Ramos (cell line): ENCODE results near the gene RPS2.

Source experiments
- in situ Hi-C: fragments of 300-500 bp; cut with MboI; formaldehyde crosslinking; loops from one replicate; pipeline ENCODE4 v1.14.3; 2022; ENCODE audit warnings: low sequenced_read_pairs; ENCODE audit not compliant: unreplicated experiment

RPS2 gene

DNA sequence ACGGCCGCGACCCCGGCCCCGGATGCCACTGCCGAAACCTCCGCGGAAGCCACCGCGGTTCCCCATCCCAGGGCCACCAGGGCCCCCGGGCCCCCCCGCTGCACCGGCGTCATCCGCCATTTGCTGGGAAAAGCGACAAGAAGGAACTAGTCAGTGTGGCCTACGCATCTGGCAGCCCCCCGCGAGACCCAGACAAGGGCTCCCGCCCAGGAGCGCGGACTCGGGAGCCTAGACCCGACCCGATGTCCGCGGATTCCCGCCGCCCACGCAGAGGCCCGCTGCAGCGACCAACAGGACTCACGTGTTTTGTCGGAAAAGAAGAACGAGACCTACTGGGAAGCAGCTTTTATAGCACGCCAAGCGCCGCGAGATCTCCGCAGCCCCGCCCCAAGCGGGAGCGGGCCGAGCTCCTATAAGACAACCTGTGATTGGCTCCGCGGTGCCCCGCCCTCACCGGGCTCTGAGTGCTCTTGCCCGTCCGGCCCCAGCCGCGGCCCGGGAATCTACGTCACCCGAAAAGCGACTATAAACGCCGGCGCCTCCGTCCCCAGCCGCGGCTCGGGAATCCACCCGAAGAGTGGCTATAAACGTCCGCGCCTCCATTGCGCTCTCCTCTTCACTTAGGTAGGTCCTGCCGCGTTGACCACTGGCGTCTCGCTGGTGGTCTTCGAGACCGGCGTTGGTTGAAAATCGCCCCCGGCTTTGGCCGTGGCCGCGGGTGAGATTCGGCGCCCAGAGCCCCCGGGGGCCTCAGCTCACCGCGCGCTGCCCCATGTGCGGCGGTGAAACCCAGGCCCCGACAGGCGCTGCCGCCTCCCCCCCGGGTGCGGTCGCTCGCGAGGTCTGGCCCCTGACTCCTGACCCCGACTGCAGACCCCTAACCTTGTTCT lies at the start of gene RPS2:
RPS2 (minus strand) TSS at position 321 of the 890 bp plus-strand sequence; CDS start at position 120, 201 bp downstream.
- in situ Hi-C loops: no loop called here

DNA sequence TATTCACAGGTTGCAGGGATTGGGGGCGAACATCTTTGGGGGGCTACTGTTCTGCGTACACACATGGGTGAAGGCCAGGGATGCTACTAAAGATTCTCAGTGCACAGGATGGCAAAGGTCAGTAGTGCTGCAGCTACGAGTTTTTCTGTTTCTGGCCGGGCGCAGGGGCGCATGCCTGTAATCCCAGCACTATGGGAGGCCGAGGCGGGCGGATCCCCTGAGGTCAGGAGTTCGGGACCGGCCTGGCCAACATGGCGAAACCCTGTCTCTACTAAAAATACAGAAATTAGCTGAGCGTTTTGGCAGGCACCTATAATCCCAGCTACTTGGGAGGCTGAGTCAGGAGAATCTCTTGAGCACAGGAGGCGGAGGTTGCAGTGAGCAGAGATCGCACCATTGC lies 48.9 kb upstream of the RPS2 start:
- in situ Hi-C loops: loop anchor here (25.0 kb wide), 1 partner anchor 499 kb away; the partner anchor contains the start of genes AMDHD2 and ATP6V0C

DNA sequence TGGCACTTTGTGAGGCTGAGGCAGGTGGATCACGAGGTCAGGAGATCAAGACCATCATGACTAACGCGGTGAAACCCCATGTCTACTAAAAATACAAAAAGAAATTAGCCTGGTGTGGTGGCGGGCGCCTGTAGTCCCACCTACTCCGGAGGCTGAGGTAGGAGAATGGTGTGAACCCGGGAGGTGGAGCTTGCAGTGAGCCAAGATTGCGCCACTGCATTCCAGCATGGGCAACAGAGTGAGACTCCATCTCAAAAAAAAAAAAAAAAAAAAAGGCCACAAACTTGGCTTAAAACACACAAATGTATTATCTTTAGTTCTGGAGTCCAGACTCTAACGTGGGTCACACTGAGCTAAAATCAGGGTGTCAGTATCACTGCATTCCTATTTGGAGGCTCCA lies 47.1 kb upstream of the RPS2 start:
- in situ Hi-C loops: loop anchor here (25.0 kb wide), 1 partner anchor 501 kb away; the partner anchor contains the start of genes AMDHD2 and ATP6V0C

DNA sequence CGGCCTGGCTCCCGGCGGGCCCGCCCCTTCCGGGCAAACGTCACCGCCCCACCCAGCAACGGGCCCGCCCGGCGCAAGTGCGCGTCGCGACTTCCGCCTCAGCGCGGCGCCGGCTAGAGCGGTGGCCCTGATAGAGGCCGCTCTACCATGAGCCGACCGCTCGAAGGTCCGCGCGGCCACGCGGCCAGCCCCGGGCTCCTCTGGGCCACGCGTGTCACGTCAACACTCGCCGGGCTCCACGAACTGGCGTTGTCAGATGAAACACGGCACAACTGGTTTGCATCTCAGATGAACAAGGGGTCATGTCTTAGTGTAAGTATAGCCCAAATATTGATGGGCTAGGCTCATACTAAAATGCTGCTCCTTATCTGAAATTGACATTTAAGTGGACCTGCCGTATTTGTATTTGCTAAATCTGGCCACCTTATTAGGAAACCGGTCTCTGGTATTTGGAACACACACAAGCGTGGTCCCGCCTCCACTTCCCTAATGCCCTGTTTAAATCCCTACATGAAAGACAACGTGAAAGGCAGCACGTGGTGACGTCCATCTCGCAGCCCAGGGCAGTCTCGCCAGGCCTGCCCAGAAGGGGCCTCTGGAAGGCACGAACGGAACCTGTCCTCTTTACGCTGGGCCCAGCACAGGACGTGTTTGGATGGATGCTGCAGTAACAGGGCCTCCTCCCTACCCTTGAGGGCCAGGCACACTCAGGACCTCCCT lies 45.3 kb upstream of the RPS2 start, which contains the start of gene ZNF598:
ZNF598 (minus strand) TSS at position 31 of the 720 bp plus-strand sequence.
- in situ Hi-C loops: loop anchor here (25.0 kb wide), 1 partner anchor 502 kb away; the partner anchor contains the start of genes AMDHD2 and ATP6V0C

DNA sequence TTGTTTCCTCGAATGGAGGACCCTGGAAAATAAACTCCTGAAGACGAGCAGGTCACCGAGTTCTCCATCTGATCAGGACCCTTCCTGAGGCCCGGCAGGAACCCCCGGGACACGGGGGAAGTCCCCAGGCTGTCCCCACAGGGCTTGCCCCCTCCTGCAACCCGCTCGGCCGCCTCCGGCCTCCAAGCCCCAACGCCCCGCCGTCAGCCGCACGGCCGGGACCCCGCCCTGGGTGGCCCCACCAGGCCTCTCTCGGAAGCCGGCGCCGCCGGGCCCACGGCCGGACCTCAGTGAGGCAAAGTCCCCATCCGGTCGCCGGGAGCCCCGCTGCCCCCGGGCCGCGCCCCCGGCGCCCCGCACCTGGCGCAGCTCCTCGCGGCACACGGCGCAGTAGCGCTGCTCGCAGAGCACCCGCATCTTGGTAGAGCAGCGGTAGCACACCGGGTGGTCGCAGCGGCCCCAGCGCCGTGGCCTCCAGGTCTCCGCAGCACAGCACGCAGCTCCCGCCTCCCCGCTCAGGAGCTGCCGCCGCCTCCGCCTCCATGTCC lies 44.6 kb upstream of the RPS2 start:
- in situ Hi-C loops: loop anchor here (25.0 kb wide), 1 partner anchor 503 kb away; the partner anchor contains the start of genes AMDHD2 and ATP6V0C

DNA sequence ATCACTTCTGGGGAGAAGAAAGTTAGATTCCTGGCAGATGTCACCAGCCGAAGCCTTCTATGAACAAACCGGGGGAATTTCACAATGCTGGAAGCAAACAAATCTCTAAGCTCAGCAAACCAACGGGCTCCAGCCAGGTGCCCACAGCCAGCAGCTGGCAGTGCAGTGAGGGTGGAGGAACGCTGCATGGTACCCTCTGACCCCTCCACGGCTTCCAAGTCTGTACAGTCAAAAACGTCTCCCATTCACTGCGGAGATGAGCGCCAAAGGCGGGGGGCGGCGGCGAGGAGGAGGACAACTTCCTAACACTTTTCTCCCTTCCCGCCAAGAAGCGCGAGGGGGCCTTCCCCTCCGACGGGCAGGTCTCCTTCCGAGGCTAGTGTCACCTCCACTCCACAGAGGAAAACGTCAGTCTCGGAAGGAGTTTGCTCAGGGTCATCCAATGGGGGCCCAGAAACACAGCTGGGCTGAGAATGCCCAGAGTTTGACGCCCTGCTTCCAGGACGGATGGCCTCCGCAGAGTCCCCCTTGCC lies 44.1 kb upstream of the RPS2 start:
- in situ Hi-C loops: loop anchor here (25.0 kb wide), 1 partner anchor 504 kb away; the partner anchor contains the start of genes AMDHD2 and ATP6V0C

DNA sequence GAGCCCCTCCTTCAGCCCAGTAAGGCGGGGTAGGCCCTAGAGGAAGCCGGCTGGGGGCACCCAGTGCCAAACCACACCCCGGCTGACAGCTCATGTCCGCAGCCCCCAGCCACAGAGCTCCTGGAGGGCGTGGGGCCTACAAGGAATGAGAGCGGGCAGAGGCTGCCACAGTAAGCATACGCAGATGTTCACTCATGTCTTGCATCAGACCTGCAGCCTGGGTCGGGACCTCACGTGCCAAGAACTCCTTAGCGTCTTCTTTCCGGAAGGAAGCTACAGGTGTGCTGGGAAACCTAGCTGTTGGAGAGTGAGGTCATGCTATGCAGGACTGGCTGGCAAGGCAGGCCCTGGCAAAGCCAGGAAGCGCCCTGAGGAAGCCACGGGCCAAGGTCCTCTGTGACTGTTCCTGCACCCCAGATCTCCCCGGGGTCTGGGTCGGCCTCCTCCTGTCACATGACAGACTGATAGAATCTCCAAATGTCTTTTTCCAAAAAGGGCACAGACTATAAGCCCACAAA lies 43.4 kb upstream of the RPS2 start:
- in situ Hi-C loops: loop anchor here (25.0 kb wide), 1 partner anchor 504 kb away; the partner anchor contains the start of genes AMDHD2 and ATP6V0C

DNA sequence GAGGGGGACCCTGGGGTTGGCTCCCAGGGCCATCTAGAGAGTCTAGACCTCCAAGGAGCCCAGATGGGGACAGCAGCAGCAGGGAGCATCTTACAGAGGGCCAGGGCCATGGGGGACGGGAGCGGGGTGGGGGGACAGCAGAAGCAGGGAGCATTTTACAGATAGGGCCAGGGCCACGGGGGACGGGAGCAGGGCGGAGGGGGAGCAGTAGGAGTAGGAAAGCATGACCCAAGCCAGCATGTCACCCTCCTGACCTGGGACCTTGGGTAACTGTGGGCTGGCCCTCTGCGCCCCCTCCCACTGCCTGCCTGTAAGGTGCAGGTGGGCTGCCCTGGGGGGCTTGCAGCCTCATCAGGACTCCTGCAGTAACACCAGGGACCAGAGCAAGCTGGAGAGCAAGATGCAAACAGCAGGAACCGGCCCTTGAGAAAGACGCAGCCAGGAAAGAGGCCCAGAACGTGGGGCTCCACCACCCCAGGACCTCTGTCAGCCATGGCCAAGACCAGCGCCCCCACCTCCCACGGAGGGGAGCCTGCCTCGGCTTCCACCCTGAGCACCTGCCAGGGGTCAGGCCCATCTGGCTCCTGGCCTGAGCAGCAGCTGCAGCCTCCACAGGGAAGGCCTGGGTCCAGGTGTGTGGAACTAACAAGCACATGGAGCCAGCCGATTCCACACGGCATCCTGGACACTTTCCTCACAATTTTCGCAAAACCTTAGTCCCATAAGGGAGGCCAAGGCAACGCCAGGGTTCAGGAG lies 42.6 kb upstream of the RPS2 start:
- in situ Hi-C loops: loop anchor here (25.0 kb wide), 1 partner anchor 505 kb away; the partner anchor contains the start of genes AMDHD2 and ATP6V0C

DNA sequence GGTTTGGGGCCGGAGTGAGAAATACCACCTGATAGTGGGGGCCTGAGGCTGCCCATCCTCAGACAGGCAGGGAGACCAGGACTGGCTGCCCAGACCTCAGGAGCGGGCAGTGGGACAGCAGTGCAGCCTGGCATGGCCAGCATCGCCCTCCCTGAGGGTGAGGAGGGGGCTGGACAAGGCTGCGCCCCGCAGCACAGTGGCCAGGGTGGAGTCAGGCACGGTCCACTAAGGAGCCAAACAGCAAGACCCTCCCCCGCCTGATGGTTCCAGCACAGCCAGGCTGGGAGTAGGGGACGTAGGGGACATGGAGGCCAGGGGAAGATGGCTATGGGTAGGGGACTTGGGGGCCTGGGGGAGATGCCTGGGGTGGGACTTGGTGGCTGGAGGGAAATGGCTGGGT lies 41.7 kb upstream of the RPS2 start:
- in situ Hi-C loops: loop anchor here (25.0 kb wide), 1 partner anchor 506 kb away; the partner anchor contains the start of genes AMDHD2 and ATP6V0C

DNA sequence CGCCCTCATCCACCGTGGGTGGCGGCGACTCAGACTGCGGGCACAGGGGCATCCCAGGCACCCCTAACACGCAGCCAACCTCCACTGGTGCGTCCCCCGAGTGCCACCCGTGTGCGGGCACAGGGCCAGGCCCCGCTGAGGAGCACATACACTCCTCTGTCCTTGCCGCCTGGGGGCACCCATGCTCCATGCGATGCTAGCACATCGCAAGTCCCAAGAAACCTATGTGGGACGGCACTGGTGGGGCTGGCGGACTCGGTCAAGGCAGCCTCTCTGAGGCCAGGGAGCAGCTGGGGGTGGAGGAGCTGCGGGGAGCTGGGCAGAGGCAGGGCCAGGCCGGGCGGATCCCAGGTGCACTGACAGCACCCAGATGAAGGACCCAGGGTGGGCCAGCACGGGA lies 41.0 kb upstream of the RPS2 start:
- in situ Hi-C loops: loop anchor here (25.0 kb wide), 1 partner anchor 507 kb away; the partner anchor contains the start of genes AMDHD2 and ATP6V0C

DNA sequence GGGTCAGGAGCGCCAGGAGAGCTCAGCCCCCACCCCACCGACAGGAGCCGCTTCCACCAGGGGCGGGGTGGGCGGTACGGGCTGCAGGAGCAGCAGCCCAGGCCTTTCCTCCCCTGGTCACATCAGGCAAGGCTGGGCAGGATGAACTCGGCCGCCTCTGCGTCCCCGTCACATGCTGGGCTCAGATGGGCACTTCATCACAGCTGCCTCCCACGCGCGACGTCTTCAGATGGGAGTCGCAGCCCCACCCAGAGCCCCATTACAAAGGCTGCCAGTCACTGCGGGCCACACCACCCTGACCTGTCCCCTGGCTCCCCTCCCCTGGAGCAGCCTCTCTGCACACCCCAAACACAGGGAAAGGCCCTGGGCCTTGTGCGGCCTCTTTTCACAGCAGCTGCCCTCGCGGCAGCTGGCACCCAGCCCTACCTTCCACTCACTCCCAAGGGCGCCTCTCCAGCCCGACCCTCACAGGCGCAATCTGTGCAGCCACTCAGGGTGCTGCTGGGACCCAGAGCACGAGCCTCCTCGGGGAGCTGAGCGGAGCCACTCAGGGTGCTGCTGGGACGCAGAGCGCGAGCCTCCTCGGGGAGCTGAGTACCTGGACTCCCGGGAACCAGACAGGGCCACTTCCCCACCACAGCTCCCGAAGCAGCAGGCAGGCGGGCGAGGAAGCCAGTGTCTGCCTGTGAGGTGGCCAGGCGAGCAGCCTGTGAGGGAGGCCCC lies 40.3 kb upstream of the RPS2 start:
- in situ Hi-C loops: loop anchor here (25.0 kb wide), 1 partner anchor 507 kb away; the partner anchor contains the start of genes AMDHD2 and ATP6V0C

DNA sequence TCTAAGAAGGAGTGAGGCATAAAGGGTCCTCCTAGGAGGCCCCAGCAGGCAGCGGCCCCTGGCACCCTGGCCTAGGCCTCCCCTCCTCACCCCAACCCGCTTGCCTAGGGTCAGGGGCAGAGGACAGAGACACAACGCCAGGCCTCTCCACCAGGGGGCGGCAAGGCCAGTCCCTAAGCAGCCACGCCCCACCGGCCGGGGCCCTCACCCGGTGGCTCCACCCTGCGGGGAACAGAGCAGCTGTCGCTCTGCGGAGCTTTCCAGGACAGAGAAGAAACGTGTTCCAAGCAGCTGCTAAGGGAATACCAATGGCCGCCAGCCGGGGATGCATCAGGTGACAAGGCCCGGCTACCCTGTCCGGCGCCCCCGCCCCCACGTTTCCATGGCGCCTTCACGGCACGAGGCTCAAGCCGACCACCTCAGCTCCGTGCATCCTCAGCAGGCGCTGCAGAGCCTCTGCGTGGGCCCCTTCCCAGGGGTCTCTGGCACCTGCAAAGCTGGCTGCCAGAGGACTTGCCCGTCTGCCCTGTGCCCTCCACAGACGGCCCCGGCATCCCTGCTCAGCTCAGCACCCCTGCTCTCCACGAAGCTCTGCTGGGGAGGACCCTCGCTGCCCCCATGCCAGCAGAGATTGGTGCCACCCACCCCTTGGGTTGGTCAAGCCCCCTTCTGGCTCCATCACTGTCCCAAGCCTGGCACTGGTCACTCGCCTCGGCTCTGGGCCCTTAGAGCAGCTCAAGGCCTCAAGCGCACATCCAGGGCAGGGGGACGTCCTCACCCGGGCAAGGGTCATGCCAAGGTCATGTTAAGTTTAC lies 39.4 kb upstream of the RPS2 start:
- in situ Hi-C loops: loop anchor here (25.0 kb wide), 1 partner anchor 508 kb away; the partner anchor contains the start of genes AMDHD2 and ATP6V0C

DNA sequence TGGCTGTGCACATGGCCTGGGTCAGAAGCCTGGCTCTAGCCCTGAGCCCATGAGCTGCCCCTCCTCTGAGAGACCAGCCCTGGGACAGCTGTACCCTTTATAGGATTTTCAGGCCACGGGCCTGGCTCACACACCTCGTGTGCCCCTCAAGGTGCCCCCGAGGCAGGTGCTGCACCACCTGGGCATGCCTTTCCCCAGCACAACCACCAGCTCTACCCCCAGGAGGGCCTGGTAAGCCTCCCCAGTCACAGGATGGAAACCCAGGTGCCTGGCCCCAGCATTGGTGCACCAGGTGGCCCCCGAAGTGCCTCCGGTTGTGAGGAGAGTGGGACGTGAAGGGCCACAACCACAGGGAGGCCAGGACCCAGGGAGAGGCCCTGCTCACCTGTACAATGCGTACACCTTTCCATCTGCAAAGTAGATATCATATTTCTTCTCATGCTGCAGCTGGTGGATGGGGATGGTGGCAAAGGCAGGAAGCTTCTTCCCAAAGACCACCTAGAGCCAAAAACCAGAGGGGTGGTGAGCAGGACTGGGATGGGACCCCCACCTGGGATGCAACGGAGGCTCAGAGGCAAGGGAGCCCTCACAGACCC lies 38.7 kb upstream of the RPS2 start:
- in situ Hi-C loops: loop anchor here (25.0 kb wide), 1 partner anchor 509 kb away; the partner anchor contains the start of genes AMDHD2 and ATP6V0C

DNA sequence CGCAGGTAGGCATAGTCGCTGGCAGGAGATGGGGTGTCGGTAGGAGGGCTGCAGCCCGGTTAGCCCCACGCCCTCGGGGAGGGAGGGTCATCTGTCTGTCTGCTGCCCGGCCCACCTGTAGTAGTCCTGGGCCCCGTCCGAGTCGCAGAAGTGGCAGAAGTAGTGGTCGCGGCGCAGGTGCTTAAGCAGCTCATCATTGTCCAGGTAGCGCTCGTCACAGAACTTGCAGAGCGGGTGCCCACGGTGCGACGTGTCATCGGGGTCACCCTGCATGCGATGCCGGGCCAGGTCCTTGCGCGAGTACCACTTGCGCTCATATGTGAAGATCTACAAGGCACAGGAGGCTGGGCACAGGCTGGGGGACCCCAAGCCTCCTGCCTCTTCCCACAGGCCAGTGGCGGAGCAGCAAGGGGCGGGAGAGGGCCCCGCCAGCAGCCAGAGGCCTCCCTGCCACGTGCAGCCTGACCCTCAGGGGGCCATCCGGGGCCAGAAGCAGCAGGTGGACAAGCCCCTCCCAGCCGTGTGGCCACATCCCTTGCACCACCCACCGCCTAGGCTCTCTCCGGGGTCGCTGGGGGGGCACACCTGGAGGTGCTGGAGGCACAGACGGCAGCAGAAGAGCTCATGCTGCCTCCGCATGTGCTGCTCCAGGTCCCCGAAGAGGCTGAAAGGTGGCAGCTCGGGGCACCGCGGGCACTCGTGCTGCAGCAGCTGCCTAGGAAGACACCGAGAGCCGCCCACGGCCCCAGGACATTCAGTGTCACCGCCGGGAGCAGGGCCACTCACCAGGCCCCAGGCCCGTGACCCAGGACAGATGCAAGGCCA lies 38.0 kb upstream of the RPS2 start:
- in situ Hi-C loops: loop anchor here (25.0 kb wide), 1 partner anchor 510 kb away; the partner anchor contains the start of genes AMDHD2 and ATP6V0C

DNA sequence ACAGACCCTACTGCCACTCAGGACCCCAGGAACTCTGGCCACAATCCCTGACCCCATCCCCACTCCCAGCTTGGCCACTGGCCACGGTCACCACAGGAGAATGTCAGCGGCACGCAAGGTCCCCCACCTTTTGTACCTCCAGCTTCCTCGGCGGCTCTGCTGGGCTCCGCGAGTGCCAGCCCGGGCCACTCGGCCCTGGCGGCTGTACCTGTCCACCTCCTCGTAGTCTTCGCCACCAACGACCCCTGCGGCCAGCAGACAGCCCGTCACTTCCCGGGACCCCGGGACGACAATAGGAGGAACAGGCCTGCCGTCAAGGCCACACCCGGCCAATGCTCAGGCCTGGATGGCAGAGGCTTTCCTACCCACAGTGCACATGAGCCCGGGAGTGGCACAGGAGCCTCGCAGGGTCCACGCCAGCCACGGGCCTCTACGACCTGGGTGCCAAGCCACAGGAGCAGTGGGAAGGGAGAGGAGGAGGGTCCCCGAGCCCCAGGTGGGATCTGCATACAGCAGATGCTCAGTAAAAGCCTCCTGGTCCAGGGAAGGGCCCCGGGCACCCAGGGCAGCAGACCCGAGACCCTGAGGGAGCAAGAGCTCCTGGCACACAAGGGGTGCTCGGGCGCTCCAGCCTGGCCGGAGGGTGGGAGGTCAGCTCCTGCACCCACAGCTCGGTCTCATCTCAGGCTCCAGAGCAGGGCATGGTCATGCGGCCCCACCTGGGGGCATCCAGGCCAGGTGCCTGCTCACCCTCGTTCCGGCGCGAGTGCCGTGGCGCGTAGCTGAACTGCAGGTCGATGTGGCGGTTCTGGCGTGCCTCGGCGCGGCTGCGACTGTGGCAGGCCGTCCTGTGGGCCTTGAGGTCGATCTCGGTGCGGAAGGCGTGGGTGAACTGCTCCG lies 37.1 kb upstream of the RPS2 start:
- in situ Hi-C loops: loop anchor here (25.0 kb wide), 1 partner anchor 511 kb away; the partner anchor contains the start of genes AMDHD2 and ATP6V0C
